HEK293 (cell line): ENCODE results near the gene WNT11.

Experiments used
- CTCF ChIA-PET: fragments of 350-600 bp; formaldehyde crosslinking; extraction: SDS; loops from one replicate; lab custom pipeline; 2021; ENCODE audit warnings: antibody characterized with exemption; lab: Yijun Ruan, JAX
- POLR2A ChIA-PET: fragments of 300-600 bp; formaldehyde crosslinking; extraction: SDS; loops from one replicate; lab custom pipeline; 2020; ENCODE audit warnings: antibody characterized with exemption, inconsistent platforms; lab: Yijun Ruan, JAX
- H3K27ac ChIP-seq: fragments of 200-500 bp; sonication (Bioruptor generic); 2 replicates; pipeline ENCODE4 v1.5.1; 2014; ENCODE audit warnings: low read depth, low read length, control low read depth, inconsistent platforms; ENCODE audit errors: extremely low read depth
- H3K36me3 ChIP-seq, 2 experiments: fragments of 200-500 bp in 1 of 2; sonication (Bioruptor generic) in 1 of 2; 1 replicate in 1 of 2; 2 replicates in 1 of 2; pipeline ENCODE4 v1.5.1; 2014 to 2017; ENCODE audit warnings: inconsistent platforms in 2 of 2, low read length in 2 of 2; ENCODE audit not compliant: control insufficient read depth in 2 of 2, insufficient read depth in 1 of 2
- H3K4me1 ChIP-seq: fragments of 200-500 bp; sonication (Bioruptor generic); 2 replicates; pipeline ENCODE4 v1.5.1; 2014; ENCODE audit warnings: mild to moderate bottlenecking, low read length, inconsistent platforms; ENCODE audit not compliant: control insufficient read depth, insufficient read depth
- H3K4me3 ChIP-seq: 2 replicates; pipeline ENCODE4 v1.5.1; 2011; ENCODE audit warnings: low read depth, mild to moderate bottlenecking, control low read depth, low read length, moderate library complexity
- H3K9me3 ChIP-seq: fragments of 200-500 bp; sonication (Bioruptor generic); 2 replicates; pipeline ENCODE4 v1.5.1; 2014; ENCODE audit warnings: low read depth, low read length, inconsistent platforms; ENCODE audit not compliant: control insufficient read depth, insufficient read depth
- ZBTB1 ChIP-seq: fragments of 450-650 bp; formaldehyde crosslinking; IDR thresholded peaks from 2 replicates; pipeline ENCODE4 v1.5.1; 2016; ENCODE audit warnings: missing biosample characterization, missing genetic modification characterization
- ZFP69B ChIP-seq: fragments of 450-650 bp; formaldehyde crosslinking; IDR thresholded peaks from 2 replicates; pipeline ENCODE4 v1.5.1; 2016; ENCODE audit warnings: missing biosample characterization, missing genetic modification characterization
- ZNF146 ChIP-seq: fragments of 450-650 bp; formaldehyde crosslinking; IDR thresholded peaks from 2 replicates; pipeline ENCODE4 v1.5.1; 2016; ENCODE audit warnings: missing biosample characterization, missing genetic modification characterization
- ZNF157 ChIP-seq: fragments of 450-650 bp; formaldehyde crosslinking; IDR thresholded peaks from 2 replicates; pipeline ENCODE4 v1.5.1; 2016; ENCODE audit warnings: missing biosample characterization, missing genetic modification characterization
- ZNF174 ChIP-seq: fragments of 450-650 bp; formaldehyde crosslinking; IDR thresholded peaks from 2 replicates; pipeline ENCODE4 v1.5.0; 2017; ENCODE audit warnings: missing biosample characterization, mild to moderate bottlenecking, missing genetic modification characterization
- ZNF311 ChIP-seq: fragments of 450-650 bp; formaldehyde crosslinking; IDR thresholded peaks from 2 replicates; pipeline ENCODE4 v1.5.1; 2017; ENCODE audit warnings: missing biosample characterization, missing genetic modification characterization, borderline replicate concordance
- ZNF366 ChIP-seq: fragments of 450-650 bp; formaldehyde crosslinking; conservative IDR thresholded peaks from 2 replicates; pipeline ENCODE4 v1.5.1; 2016; ENCODE audit warnings: missing biosample characterization, missing genetic modification characterization
- ZNF596 ChIP-seq: fragments of 450-650 bp; IDR thresholded peaks from 2 replicates; pipeline ENCODE4 v1.5.0; 2018; ENCODE audit warnings: missing biosample characterization, mild to moderate bottlenecking, missing genetic modification characterization, moderate library complexity
- ZNF624 ChIP-seq: fragments of 450-650 bp; formaldehyde crosslinking; IDR thresholded peaks from 2 replicates; pipeline ENCODE4 v1.5.1; 2017; ENCODE audit warnings: missing biosample characterization, missing genetic modification characterization
- TF ChIP-seq, protein P1 (sequence below): fragments of 450-650 bp; formaldehyde crosslinking; IDR thresholded peaks from 2 replicates; pipeline ENCODE4 v1.5.0; 2017; ENCODE audit warnings: missing biosample characterization, missing genetic modification characterization, borderline replicate concordance
- TF ChIP-seq, protein P2 (sequence below): fragments of 450-650 bp; formaldehyde crosslinking; IDR thresholded peaks from 2 replicates; pipeline ENCODE4 v1.5.1; 2017; ENCODE audit warnings: missing biosample characterization, missing genetic modification characterization
- TF ChIP-seq, protein P3 (sequence below): fragments of 450-650 bp; formaldehyde crosslinking; conservative IDR thresholded peaks from 2 replicates; pipeline ENCODE4 v1.5.1; 2016; ENCODE audit warnings: low read depth, missing biosample characterization, missing genetic modification characterization

Gene WNT11

DNA sequence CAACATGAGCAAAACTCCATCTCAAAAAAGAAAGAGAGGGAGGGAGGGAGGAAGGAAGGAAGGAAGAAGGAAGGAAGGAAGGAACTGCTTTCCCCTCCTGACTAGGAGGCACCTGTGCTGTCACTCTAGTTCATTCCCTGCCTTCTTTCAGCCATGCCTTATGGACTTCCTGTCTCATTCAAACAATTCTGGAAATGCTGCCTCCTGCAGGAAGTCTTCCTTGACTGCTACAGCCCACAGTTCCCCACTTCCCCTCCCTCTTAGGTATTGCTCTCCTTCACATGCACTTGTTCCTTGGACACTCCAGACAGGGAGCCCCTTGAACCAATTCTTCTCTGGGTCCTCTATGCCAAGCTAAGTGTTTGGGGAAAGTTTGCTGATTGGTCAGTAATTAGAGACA lies 31.6 kb upstream of the WNT11 start:
- Histone ChIP-seq H3K36me3 (no peaks in the 10 kb centered on the region), H3K27ac (no peak overlapping the region), H3K4me3 (no peak overlapping the region), H3K4me1 (no peaks in the 10 kb centered on the region; the same call in 1 of the 2 replicates), H3K9me3 (no peaks in the 10 kb centered on the region)
- ChIA-PET POLR2A (interaction anchor here (1.7 kb wide), 1 partner anchor 10 kb away, joined by 4 read pairs; no protein-coding TSS in a partner anchor), CTCF (interaction anchor here (0.5 to 1.9 kb wide), 6 partner anchors 16 to 679 kb away, joined by 3 to 11 read pairs (median 4); no protein-coding TSS in a partner anchor)
- TF ChIP-seq ZNF366 (peak; percentile 66; the same call in 1 of the 2 replicates), ZNF311 (tag by site-specific recombination) (no peak), ZNF174 (tag by site-specific recombination) (no peak), ZBTB1 (no peak), ZNF596 (peak; percentile 39; the same call in 1 of the 2 replicates), ZNF157 (tag by site-specific recombination) (no peak)
- TF ChIP-seq, protein P1, sequence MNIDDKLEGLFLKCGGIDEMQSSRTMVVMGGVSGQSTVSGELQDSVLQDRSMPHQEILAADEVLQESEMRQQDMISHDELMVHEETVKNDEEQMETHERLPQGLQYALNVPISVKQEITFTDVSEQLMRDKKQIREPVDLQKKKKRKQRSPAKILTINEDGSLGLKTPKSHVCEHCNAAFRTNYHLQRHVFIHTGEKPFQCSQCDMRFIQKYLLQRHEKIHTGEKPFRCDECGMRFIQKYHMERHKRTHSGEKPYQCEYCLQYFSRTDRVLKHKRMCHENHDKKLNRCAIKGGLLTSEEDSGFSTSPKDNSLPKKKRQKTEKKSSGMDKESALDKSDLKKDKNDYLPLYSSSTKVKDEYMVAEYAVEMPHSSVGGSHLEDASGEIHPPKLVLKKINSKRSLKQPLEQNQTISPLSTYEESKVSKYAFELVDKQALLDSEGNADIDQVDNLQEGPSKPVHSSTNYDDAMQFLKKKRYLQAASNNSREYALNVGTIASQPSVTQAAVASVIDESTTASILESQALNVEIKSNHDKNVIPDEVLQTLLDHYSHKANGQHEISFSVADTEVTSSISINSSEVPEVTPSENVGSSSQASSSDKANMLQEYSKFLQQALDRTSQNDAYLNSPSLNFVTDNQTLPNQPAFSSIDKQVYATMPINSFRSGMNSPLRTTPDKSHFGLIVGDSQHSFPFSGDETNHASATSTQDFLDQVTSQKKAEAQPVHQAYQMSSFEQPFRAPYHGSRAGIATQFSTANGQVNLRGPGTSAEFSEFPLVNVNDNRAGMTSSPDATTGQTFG (tag by site-specific recombination), result no peak
- TF ChIP-seq, protein P2, sequence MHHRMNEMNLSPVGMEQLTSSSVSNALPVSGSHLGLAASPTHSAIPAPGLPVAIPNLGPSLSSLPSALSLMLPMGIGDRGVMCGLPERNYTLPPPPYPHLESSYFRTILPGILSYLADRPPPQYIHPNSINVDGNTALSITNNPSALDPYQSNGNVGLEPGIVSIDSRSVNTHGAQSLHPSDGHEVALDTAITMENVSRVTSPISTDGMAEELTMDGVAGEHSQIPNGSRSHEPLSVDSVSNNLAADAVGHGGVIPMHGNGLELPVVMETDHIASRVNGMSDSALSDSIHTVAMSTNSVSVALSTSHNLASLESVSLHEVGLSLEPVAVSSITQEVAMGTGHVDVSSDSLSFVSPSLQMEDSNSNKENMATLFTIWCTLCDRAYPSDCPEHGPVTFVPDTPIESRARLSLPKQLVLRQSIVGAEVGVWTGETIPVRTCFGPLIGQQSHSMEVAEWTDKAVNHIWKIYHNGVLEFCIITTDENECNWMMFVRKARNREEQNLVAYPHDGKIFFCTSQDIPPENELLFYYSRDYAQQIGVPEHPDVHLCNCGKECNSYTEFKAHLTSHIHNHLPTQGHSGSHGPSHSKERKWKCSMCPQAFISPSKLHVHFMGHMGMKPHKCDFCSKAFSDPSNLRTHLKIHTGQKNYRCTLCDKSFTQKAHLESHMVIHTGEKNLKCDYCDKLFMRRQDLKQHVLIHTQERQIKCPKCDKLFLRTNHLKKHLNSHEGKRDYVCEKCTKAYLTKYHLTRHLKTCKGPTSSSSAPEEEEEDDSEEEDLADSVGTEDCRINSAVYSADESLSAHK (tag by site-specific recombination), result no peak

DNA sequence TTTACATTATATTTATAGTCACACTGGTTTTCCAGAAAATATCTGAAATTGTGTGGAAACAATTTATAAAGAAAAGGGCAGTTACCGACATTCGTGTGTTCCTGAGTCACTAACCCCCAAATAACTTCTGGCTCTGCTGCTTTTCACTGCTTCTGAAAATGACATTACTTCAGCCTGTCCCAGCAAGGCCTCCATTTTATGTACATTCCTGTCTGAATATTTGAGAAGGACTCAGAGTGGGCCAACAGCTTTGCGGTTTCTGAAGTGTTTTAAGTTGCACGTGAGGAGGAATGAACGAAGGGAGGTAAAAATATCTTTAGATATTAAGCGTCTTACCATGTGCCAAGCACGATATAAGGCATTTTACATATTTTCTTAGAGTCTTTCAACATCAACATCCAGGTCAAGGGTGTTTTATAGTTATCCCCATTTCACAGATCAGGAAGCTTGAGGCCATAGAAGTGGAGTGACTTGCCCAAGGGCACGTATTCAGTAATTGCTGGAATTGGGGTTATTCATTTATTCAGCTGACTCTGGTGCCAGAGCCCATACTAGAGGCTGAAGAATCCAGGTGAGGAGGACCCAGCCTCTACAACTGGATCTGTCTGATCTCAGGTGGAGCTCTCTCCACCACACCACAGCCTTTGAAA lies 30.8 kb upstream of the WNT11 start:
- CTCF ChIA-PET, result interaction anchor here (1.0 to 1.9 kb wide), 3 partner anchors 16 to 85 kb away, joined by 3 to 11 read pairs (median 3); no protein-coding TSS in a partner anchor
- POLR2A ChIA-PET, result interaction anchor here (1.1 to 1.8 kb wide), 3 partner anchors 11 to 54 kb away, joined by 3 to 9 read pairs (median 4); no protein-coding TSS in a partner anchor
- TF ChIP-seq, protein P3, sequence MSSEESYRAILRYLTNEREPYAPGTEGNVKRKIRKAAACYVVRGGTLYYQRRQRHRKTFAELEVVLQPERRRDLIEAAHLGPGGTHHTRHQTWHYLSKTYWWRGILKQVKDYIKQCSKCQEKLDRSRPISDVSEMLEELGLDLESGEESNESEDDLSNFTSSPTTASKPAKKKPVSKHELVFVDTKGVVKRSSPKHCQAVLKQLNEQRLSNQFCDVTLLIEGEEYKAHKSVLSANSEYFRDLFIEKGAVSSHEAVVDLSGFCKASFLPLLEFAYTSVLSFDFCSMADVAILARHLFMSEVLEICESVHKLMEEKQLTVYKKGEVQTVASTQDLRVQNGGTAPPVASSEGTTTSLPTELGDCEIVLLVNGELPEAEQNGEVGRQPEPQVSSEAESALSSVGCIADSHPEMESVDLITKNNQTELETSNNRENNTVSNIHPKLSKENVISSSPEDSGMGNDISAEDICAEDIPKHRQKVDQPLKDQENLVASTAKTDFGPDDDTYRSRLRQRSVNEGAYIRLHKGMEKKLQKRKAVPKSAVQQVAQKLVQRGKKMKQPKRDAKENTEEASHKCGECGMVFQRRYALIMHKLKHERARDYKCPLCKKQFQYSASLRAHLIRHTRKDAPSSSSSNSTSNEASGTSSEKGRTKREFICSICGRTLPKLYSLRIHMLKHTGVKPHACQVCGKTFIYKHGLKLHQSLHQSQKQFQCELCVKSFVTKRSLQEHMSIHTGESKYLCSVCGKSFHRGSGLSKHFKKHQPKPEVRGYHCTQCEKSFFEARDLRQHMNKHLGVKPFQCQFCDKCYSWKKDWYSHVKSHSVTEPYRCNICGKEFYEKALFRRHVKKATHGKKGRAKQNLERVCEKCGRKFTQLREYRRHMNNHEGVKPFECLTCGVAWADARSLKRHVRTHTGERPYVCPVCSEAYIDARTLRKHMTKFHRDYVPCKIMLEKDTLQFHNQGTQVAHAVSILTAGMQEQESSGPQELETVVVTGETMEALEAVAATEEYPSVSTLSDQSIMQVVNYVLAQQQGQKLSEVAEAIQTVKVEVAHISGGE (tag by site-specific recombination), result no peak
- TF ChIP-seq ZFP69B (tag by site-specific recombination) (no peak), ZNF624 (tag by site-specific recombination) (no peak), ZNF146 (tag by site-specific recombination) (no peak)
- Histone ChIP-seq H3K36me3 (no peaks in the 10 kb centered on the region), H3K27ac (no peak overlapping the region), H3K4me1 (no peaks in the 10 kb centered on the region; the same call in 1 of the 2 replicates), H3K4me3 (no peak overlapping the region), H3K9me3 (no peaks in the 10 kb centered on the region)
